WERI-Rb-1 (cell line): ENCODE data around the gene SSH3.

Experiments used
- DNase-seq: peaks from one replicate; pipeline ENCODE4 v3.0.0-alpha.2; 2020
- H3K27ac ChIP-seq: fragments of 250-450 bp; sonication (Bioruptor Pico); 2 replicates; pipeline ENCODE4 v1.5.1; 2020; ENCODE audit warnings: mild to moderate bottlenecking, moderate library complexity
- H3K27me3 ChIP-seq: fragments of 250-450 bp; sonication (Bioruptor Pico); 2 replicates; pipeline ENCODE4 v1.5.1; 2021; ENCODE audit warnings: mild to moderate bottlenecking, low read depth, moderate library complexity; ENCODE audit not compliant: insufficient read depth, severe bottlenecking
- H3K36me3 ChIP-seq: fragments of 250-450 bp; sonication (Bioruptor Pico); 2 replicates; pipeline ENCODE4 v1.5.1; 2020; ENCODE audit warnings: mild to moderate bottlenecking, moderate library complexity
- H3K4me3 ChIP-seq: 2 replicates; pipeline ENCODE4 v1.5.1; 2011; ENCODE audit warnings: low read depth, mild to moderate bottlenecking, control low read depth, low read length
- H3K9me3 ChIP-seq: fragments of 250-450 bp; sonication (Bioruptor Pico); 2 replicates; pipeline ENCODE4 v1.5.1; 2021; ENCODE audit warnings: mild to moderate bottlenecking, moderate library complexity; ENCODE audit not compliant: severe bottlenecking
- TF ChIP-seq, protein P1 (sequence below): IDR thresholded peaks from 2 replicates; pipeline ENCODE4 v1.5.1; 2011; ENCODE audit warnings: low read depth, mild to moderate bottlenecking, control low read depth, inconsistent platforms, low read length

Gene SSH3

DNA sequence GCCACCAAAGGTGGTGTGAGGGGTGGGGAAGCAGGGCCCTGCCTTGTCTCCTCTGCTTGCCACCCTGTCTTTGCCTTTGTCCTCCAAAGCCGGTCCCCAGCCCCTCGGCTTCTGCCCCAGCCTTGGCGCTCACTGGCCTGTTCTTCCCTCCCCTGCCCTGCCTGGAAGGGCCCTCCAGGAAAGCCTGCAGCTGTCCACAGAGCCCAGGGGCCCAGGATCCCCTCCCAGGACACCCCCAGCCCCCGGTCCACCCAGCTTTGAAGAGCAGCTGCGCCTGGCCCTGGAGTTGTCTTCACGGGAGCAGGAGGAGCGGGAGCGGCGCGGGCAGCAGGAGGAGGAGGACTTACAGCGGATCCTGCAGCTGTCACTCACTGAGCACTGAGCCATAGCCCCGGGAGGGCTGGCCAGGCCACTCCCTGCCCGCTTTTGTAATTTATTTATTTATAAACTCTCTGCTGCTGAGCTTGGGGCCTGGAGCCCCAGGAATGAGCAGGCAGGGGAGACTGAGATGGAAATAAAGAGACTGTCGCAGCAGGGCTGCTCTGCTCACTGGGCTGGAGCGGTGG lies 1.3 kb upstream of the SSH3 start:
- TF ChIP-seq, protein P1, sequence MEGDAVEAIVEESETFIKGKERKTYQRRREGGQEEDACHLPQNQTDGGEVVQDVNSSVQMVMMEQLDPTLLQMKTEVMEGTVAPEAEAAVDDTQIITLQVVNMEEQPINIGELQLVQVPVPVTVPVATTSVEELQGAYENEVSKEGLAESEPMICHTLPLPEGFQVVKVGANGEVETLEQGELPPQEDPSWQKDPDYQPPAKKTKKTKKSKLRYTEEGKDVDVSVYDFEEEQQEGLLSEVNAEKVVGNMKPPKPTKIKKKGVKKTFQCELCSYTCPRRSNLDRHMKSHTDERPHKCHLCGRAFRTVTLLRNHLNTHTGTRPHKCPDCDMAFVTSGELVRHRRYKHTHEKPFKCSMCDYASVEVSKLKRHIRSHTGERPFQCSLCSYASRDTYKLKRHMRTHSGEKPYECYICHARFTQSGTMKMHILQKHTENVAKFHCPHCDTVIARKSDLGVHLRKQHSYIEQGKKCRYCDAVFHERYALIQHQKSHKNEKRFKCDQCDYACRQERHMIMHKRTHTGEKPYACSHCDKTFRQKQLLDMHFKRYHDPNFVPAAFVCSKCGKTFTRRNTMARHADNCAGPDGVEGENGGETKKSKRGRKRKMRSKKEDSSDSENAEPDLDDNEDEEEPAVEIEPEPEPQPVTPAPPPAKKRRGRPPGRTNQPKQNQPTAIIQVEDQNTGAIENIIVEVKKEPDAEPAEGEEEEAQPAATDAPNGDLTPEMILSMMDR: no peak

DNA sequence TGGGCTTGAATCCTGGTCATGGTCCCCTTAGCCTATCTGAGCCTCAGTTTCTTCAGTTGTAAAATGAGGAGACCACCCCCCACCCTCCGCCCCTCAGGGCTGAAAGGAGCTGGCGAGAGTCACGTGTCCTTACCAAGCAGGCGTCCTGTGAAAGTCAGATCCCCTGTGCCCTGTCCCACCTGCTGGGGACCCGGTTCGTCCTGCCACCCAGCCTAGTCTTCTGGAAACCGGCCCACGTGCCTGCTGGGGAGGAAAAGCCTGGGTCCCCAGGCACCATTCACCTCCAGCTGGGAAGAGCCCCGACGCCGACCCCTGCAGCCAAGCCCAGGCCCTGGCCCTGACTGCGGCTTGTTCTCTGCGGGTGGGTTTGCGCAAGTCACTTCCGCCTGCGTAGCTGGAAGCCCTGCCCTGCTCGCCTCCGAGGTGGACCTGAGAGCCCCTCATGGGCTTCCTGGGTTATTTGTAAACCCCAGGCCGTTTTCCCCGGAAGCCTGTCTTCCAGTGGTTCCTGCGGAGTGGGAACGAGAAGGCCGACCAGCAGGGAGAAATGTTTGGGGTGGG lies 679 bp upstream of the SSH3 start:
- DNase-seq: peak; percentile 55
- Histone ChIP-seq H3K27ac (peak overlapping the region; percentile 89), H3K27me3 (no peaks in the 10 kb centered on the region), H3K9me3 (no peaks in the 10 kb centered on the region), H3K4me3 (peak overlapping the region; percentile 90), H3K36me3 (peaks cover 24% of the 10 kb centered on the region)
- TF ChIP-seq, protein P1: no peak

More for the DNA sequence above, 1.3 kb upstream of the SSH3 start:
- no peaks in the 10 kb centered on the region for H3K27me3 ChIP-seq
- peak; percentile 87 for DNase-seq
- peak overlapping the region; percentile 90 for H3K4me3 ChIP-seq
- H3K27ac ChIP-seq: peak overlapping the region; percentile 89
- no peaks in the 10 kb centered on the region for H3K9me3 ChIP-seq
- H3K36me3 ChIP-seq: peaks cover 24% of the 10 kb centered on the region

DNA sequence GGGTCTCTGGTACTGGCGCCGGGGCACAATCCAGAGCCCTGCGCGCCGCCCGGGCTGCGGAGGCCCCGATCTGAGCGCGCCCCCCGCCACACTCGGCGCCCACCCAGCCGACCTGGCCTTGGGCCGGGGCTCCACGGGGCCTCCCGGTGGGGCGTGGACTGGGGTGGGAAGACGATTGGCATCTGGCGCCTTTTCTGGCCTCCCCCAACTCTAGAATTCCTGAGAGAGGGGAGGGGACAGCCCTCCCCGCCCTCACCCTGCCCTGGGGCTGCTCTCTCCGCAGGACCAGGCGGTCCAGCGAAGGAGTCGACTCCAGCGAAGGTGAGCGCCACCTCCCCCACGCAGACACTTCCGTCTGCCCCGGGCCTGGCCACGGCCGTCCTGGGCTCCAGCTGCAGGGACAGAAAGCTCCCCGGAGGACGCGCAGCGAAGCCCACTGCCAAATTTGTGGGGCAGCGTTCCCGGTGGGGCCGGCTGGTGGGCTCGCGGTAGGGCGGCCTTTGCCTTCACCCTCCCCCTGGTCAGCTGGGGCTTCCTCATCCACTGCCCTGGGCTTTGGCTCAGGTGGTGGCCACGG lies 593 bp downstream of the SSH3 start:
- H3K4me3 ChIP-seq: peak overlapping the region; percentile 90
- H3K27ac ChIP-seq: peak overlapping the region; percentile 89
- H3K36me3 ChIP-seq: peaks cover 24% of the 10 kb centered on the region

DNA sequence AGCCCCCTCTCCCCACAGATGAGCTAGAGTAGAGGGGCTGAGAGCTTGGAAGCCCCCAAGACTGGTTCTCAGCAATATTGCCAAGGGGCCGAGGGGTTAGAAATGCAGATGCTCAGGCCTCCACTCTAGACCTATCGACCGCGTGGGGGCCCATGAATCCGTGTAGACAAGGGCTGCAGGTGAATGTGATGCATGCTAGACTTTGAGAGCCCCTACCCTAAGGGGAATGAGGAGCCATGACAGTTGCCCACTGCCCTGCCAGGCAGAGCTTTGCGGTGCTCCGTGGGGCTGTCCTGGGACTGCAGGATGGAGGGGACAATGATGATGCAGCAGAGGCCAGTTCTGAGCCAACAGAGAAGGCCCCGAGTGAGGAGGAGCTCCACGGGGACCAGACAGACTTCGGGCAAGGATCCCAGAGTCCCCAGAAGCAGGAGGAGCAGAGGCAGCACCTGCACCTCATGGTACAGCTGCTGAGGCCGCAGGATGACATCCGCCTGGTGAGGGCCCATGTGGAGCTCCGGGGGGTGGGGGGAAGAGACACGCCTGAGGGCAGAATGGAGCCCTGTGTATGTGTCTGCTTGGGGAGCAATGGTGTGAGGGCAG lies 1.3 kb downstream of the SSH3 start:
- Histone ChIP-seq H3K36me3 (peaks cover 24% of the 10 kb centered on the region), H3K27me3 (no peaks in the 10 kb centered on the region), H3K9me3 (no peaks in the 10 kb centered on the region), H3K27ac (no peak overlapping the region), H3K4me3 (peak overlapping the region; percentile 90)
- TF ChIP-seq, protein P1: no peak
- peak; percentile 6 for DNase-seq

More for the DNA sequence above, 593 bp downstream of the SSH3 start:
- peak; percentile 45 for DNase-seq
- Histone ChIP-seq H3K27me3 (no peaks in the 10 kb centered on the region), H3K9me3 (no peaks in the 10 kb centered on the region)
- TF ChIP-seq, protein P1: no peak

DNA sequence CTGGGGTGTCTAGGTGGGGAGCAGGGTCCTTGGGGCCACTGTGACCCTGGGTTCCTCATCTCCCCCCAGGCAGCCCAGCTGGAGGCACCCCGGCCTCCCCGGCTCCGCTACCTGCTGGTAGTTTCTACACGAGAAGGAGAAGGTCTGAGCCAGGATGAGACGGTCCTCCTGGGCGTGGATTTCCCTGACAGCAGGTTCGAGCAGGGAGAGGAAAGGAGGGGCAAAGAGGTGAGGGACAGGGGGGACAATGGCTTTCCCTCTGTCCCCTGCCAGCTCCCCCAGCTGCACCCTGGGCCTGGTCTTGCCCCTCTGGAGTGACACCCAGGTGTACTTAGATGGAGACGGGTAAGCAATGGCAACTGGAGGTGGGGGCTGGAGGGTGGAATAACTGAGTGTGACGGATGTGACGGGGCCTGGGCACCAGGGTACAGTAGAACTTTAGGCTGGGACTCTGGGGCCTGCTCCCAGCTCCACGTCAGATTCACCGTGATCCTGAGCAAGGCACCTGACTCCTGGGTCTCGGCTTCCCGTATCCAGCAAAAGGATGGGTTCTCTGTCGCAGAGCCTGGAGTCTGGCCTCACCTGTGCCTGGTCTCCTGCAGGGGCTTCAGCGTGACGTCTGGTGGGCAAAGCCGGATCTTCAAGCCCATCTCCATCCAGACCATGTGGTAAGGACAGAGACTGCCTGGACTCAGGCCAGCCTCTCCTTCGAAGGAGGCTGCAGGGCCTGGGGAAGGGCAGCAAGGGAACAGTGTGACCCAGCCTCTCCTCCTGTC lies 3.6 kb downstream of the SSH3 start:
- Histone ChIP-seq H3K4me3 (no peak overlapping the region), H3K27me3 (no peaks in the 10 kb centered on the region), H3K27ac (no peak overlapping the region), H3K9me3 (no peaks in the 10 kb centered on the region), H3K36me3 (peaks cover 9% of the 10 kb centered on the region)
- no peak for DNase-seq
- TF ChIP-seq, protein P1: no peak
